GM12878 (cell line): ENCODE data around the gene STK16. TPM values are rescaled to one million over a fixed set of nuclear protein-coding genes. Genes with fewer than 3 reads are reported as not detected.
A peak's percentile ranks its signal among the peaks of the same experiment; 100 is the strongest.

ENCODE experiments used
- ATAC-seq: fragments of 200-7000 bp; cut with Tn5 transposase; 3 replicates; pipeline ENCODE4 v1.9.1; 2020; ENCODE audit warnings: mild to moderate bottlenecking, moderate library complexity
- BruUV-seq: library from RNA; stranded (reverse); fragments of 400-500 nt; replicated peaks from 2 replicates; lab custom pipeline; 2021; lab: Mats Ljungman, UMichigan
- CTCF ChIA-PET: fragments of 300-600 bp; sonication (Branson Sonifier 250); formaldehyde crosslinking; extraction: SDS; loops from one replicate; lab custom pipeline; 2021; ENCODE audit warnings: inconsistent platforms; lab: Yijun Ruan, JAX
- POLR2A ChIA-PET: fragments of 350-600 bp; formaldehyde crosslinking; extraction: SDS; loops from one replicate; lab custom pipeline; 2021; ENCODE audit warnings: inconsistent platforms; lab: Charles Lee
- RAD21 ChIA-PET: fragments of 300-600 bp; sonication (Branson Sonifier 250); formaldehyde crosslinking; loops from one replicate; lab custom pipeline; 2023; ENCODE audit warnings: antibody characterized with exemption; ENCODE audit not compliant: unreplicated experiment; lab: Charles Lee
- SMC1A ChIA-PET: fragments of 300-600 bp; sonication (Branson Sonifier 250); formaldehyde crosslinking; loops from one replicate; lab custom pipeline; 2023; ENCODE audit not compliant: unreplicated experiment, uncharacterized antibody; lab: Charles Lee
- DNase-seq: peaks from one replicate; pipeline ENCODE4 v3.0.0-alpha.2; 2011; ENCODE audit warnings: low read depth, low spot score
- FAIRE-seq: peaks from 3 replicates; lab custom pipeline; 2011; peaks lifted over from hg19 to GRCh38; lab: Jason Lieb, UNC
- H2AFZ ChIP-seq: 2 replicates; pipeline ENCODE4 v1.6.0; 2011; ENCODE audit warnings: low read depth, low read length, control low read depth; ENCODE audit not compliant: control insufficient read depth
- H3K27ac ChIP-seq: 2 replicates; pipeline ENCODE4 v1.5.1; 2011; ENCODE audit warnings: control low read depth; ENCODE audit not compliant: control insufficient read depth, insufficient read depth
- H3K27me3 ChIP-seq, 2 experiments: replicated peaks in 1 of 2; 2 replicates each; pipeline versions ENCODE4 v1.6.0 to v1.6.1; 2011; ENCODE audit warnings: low read length in 1 of 2; ENCODE audit not compliant: control insufficient read depth in 2 of 2, insufficient read depth in 2 of 2
- H3K36me3 ChIP-seq, 2 experiments: 2 replicates each; pipeline ENCODE4 v1.5.1; 2011; ENCODE audit warnings: low read length in 1 of 2; ENCODE audit not compliant: control insufficient read depth in 2 of 2, insufficient read depth in 2 of 2
- H3K4me1 ChIP-seq: 2 replicates; pipeline ENCODE4 v1.6.1; 2011; ENCODE audit warnings: mild to moderate bottlenecking, low read length, moderate library complexity, mixed read lengths; ENCODE audit not compliant: control insufficient read depth, insufficient read depth
- H3K4me2 ChIP-seq: 2 replicates; pipeline ENCODE4 v1.6.0; 2011; ENCODE audit warnings: control low read depth; ENCODE audit not compliant: control insufficient read depth, insufficient read depth
- H3K4me3 ChIP-seq: fragments of 200-600 bp; sonication (generic); 2 replicates; pipeline ENCODE4 v1.5.1; 2016
- H3K79me2 ChIP-seq: 2 replicates; pipeline ENCODE4 v1.6.0; 2011; ENCODE audit warnings: low read length; ENCODE audit not compliant: control insufficient read depth, insufficient read depth
- H3K9ac ChIP-seq: 2 replicates; pipeline ENCODE4 v1.8.0; 2011; ENCODE audit warnings: low read length, control low read depth, mixed read lengths; ENCODE audit not compliant: control insufficient read depth, insufficient read depth
- H3K9me3 ChIP-seq: replicated peaks from 3 replicates; pipeline ENCODE4 v1.5.1; 2011; ENCODE audit warnings: mild to moderate bottlenecking, low read length; ENCODE audit not compliant: control insufficient read depth, insufficient read depth
- H4K20me1 ChIP-seq: 2 replicates; pipeline ENCODE4 v1.6.0; 2011; ENCODE audit not compliant: control insufficient read depth, insufficient read depth
- ASH2L ChIP-seq: fragments of 300-600, 200-600 bp; sonication (generic); IDR thresholded peaks from 2 replicates; pipeline ENCODE4 v1.6.1; 2017; ENCODE audit warnings: low read depth, mild to moderate bottlenecking, borderline replicate concordance
- HCFC1 ChIP-seq: fragments of 150-350 bp; IDR thresholded peaks from 2 replicates; pipeline ENCODE4 v1.6.1; 2014; ENCODE audit warnings: low read length
- MYB ChIP-seq: fragments of 150-350 bp; IDR thresholded peaks from 2 replicates; pipeline ENCODE4 v1.6.1; 2014; ENCODE audit warnings: mild to moderate bottlenecking, low read depth, low read length, borderline replicate concordance
- PAX5 ChIP-seq: IDR thresholded peaks from 2 replicates; pipeline ENCODE4 v1.6.1; 2011; ENCODE audit warnings: low read depth, low read length, borderline replicate concordance
- PML ChIP-seq: IDR thresholded peaks from 2 replicates; pipeline ENCODE4 v1.6.1; 2012; ENCODE audit warnings: low read length, inconsistent platforms
- STAT3 ChIP-seq: IDR thresholded peaks from 2 replicates; pipeline ENCODE4 v1.6.1; 2011; ENCODE audit warnings: low read depth, low read length, improper control_type of control experiment
- YBX1 ChIP-seq: fragments of 450-650 bp; IDR thresholded peaks from 2 replicates; pipeline ENCODE4 v1.6.1; 2016; ENCODE audit warnings: antibody characterized with exemption
- ZNF207 ChIP-seq: fragments of 450-650 bp; IDR thresholded peaks from 2 replicates; pipeline ENCODE4 v1.6.1; 2014; ENCODE audit warnings: antibody characterized with exemption, mild to moderate bottlenecking, borderline replicate concordance
- WGBS: methylation state at CpG from one replicate; pipeline ENCODE4 v1.1.6; 2016; ENCODE audit warnings: low lambda C conversion rate; ENCODE audit not compliant: insufficient replicate concordance, insufficient coverage; ENCODE audit errors: missing lambda C conversion rate; 5-methylcytosine and 5-hydroxymethylcytosine counted together
- in situ Hi-C: fragments of 300-500 bp; cut with MboI; formaldehyde crosslinking; loops from 9 replicates; pipeline ENCODE4 v1.14.3; 2018; ENCODE audit warnings: mixed read lengths
- intact Hi-C: fragments of 100-400 bp; cut with micrococcal nuclease; formaldehyde crosslinking; loops from one replicate; pipeline ENCODE4 v1.14.2; 2022; ENCODE audit not compliant: unreplicated experiment
- polyA plus RNA-seq, 11 experiments: library from polyadenylated mRNA; depleted of rRNA in 4 of 11; unstranded in 6 of 11; stranded (reverse) in 5 of 11; fragments of >200 nt; fragmentation: Nextera tagmentation in 4 of 11; fragmentation: Illumina TruSeq in 1 of 11; extraction: Ambion mirVana in 4 of 11; extraction: Trizol in 1 of 11; gene quantifications; 1 replicate in 1 of 11; 2 replicates in 10 of 11; pipeline versions ENCODE4 v1.2.1 to v1.2.3, GENCODE V29; 2011 to 2016; ENCODE audit warnings: inconsistent platforms in 2 of 11, missing spikeins in 2 of 11, low read depth in 1 of 11
- total RNA-seq, 4 experiments: library from RNA; depleted of rRNA in 3 of 4; stranded (reverse); fragments of >200 nt in 3 of 4; fragmentation: Illumina TruSeq in 1 of 4; extraction: Trizol in 1 of 4; gene quantifications; 2 replicates each; pipeline versions ENCODE4 v1.2.1 to v1.2.3, GENCODE V29; 2013 to 2021
- TF ChIP-seq, protein P1 (sequence below): fragments of 450-650 bp; IDR thresholded peaks from 2 replicates; pipeline ENCODE4 v1.6.1; 2017; ENCODE audit warnings: antibody characterized with exemption, mild to moderate bottlenecking, moderate library complexity
- TF ChIP-seq, protein P2 (sequence below): fragments of 450-650 bp; IDR thresholded peaks from 2 replicates; pipeline ENCODE4 v1.6.1; 2016; ENCODE audit warnings: mild to moderate bottlenecking, moderate library complexity, borderline replicate concordance
- TF ChIP-seq, protein P3 (sequence below): IDR thresholded peaks from 2 replicates; pipeline ENCODE4 v1.6.1; 2012; ENCODE audit warnings: improper control_type of control experiment, low read depth, low read length; ENCODE audit not compliant: insufficient replicate concordance

Gene STK16
- total and polyA plus RNA-seq, 10 of the 15 experiments (the other 5 are each of a cell fraction or from before 2014, with no cell fraction given): 4.3 to 50.1 (median 17.9) TPM

DNA sequence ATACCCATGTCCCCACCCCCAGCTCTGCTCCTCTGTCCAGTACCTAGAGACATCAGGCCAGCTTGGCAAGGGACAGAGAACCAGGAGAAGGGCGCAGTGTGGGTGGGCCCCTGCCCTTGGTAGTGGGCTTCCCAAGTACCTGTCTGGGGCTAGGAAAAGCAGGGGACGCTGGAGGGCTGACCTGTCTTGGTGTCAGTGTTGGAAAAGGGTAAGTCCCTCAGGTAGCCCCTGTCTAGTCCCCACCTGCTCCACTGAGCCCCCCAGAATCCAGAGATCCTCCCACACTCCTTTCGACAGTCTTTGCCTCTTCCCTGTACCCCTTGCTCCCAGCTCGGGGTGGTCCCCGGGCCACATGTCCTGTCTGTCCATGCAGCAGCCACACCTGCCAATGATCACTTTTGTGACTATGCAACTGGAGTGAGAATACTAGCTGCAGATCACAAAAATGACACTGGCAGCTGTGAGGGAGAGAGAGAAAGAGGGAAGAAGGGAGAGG is 48.5 kb downstream of the STK16 start:
- ChIA-PET RAD21 (interaction anchor here (1.5 to 6.5 kb wide), 8 partner anchors 15 to 220 kb away, joined by 4 to 78 read pairs (median 16); partner anchors contain the start of genes CNPPD1, DNAJB2, DNPEP and NHEJ1), CTCF (interaction anchor here (0.7 to 10.9 kb wide), 14 partner anchors 15 to 686 kb away, joined by 3 to 257 read pairs (median 14); partner anchors contain the start of genes ABCB6, ANKZF1, ATG9A and CNPPD1), POLR2A (interaction anchor here (1.3 to 3.7 kb wide), 3 partner anchors 13 to 134 kb away, joined by 6 to 22 read pairs (median 15); partner anchors contain the start of gene NHEJ1), SMC1A (interaction anchor here (0.8 to 6.0 kb wide), 5 partner anchors 14 to 135 kb away, joined by 3 to 96 read pairs (median 20); partner anchors contain the start of genes DNAJB2, NHEJ1 and SLC23A3)
- H3K4me3 ChIP-seq: no peak overlapping the region
- H3K27ac ChIP-seq: no peak overlapping the region
- no peak overlapping the region for H3K4me2 ChIP-seq
- no peak for DNase-seq
- H3K9me3 ChIP-seq: no peaks in the 10 kb centered on the region
- peaks cover 0 to 3% of the 10 kb centered on the region in 2 experiments; a peak in 2 of 4 replicates for H3K27me3 ChIP-seq
- no peak for ATAC-seq
- 65% methylated on average over 5 of the region's 5 CpGs for WGBS
- H3K79me2 ChIP-seq: no peaks in the 10 kb centered on the region
- no peaks in the 10 kb centered on the region for H3K36me3 ChIP-seq
- H3K9ac ChIP-seq: no peak overlapping the region
- H4K20me1 ChIP-seq: no peaks in the 10 kb centered on the region
- in situ Hi-C loops: no loop called here
- peaks cover 8% of the 10 kb centered on the region for H3K4me1 ChIP-seq
- FAIRE-seq: no peak
- BruUV-seq: no TSS peak
- peak overlapping the region; percentile 93 for H2AFZ ChIP-seq
- intact Hi-C loops: loop anchor here (2.0 kb wide), 1 partner anchor 75 kb away; the partner anchor contains the start of gene ABCB6
- TF ChIP-seq MYB (no peak), ZNF207 (no peak), STAT3 (no peak), ASH2L (no peak), HCFC1 (no peak), PAX5 (no peak), YBX1 (no peak), PML (no peak)
- TF ChIP-seq, protein P1, sequence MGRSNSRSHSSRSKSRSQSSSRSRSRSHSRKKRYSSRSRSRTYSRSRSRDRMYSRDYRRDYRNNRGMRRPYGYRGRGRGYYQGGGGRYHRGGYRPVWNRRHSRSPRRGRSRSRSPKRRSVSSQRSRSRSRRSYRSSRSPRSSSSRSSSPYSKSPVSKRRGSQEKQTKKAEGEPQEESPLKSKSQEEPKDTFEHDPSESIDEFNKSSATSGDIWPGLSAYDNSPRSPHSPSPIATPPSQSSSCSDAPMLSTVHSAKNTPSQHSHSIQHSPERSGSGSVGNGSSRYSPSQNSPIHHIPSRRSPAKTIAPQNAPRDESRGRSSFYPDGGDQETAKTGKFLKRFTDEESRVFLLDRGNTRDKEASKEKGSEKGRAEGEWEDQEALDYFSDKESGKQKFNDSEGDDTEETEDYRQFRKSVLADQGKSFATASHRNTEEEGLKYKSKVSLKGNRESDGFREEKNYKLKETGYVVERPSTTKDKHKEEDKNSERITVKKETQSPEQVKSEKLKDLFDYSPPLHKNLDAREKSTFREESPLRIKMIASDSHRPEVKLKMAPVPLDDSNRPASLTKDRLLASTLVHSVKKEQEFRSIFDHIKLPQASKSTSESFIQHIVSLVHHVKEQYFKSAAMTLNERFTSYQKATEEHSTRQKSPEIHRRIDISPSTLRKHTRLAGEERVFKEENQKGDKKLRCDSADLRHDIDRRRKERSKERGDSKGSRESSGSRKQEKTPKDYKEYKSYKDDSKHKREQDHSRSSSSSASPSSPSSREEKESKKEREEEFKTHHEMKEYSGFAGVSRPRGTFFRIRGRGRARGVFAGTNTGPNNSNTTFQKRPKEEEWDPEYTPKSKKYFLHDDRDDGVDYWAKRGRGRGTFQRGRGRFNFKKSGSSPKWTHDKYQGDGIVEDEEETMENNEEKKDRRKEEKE: no peak
- TF ChIP-seq, protein P2, sequence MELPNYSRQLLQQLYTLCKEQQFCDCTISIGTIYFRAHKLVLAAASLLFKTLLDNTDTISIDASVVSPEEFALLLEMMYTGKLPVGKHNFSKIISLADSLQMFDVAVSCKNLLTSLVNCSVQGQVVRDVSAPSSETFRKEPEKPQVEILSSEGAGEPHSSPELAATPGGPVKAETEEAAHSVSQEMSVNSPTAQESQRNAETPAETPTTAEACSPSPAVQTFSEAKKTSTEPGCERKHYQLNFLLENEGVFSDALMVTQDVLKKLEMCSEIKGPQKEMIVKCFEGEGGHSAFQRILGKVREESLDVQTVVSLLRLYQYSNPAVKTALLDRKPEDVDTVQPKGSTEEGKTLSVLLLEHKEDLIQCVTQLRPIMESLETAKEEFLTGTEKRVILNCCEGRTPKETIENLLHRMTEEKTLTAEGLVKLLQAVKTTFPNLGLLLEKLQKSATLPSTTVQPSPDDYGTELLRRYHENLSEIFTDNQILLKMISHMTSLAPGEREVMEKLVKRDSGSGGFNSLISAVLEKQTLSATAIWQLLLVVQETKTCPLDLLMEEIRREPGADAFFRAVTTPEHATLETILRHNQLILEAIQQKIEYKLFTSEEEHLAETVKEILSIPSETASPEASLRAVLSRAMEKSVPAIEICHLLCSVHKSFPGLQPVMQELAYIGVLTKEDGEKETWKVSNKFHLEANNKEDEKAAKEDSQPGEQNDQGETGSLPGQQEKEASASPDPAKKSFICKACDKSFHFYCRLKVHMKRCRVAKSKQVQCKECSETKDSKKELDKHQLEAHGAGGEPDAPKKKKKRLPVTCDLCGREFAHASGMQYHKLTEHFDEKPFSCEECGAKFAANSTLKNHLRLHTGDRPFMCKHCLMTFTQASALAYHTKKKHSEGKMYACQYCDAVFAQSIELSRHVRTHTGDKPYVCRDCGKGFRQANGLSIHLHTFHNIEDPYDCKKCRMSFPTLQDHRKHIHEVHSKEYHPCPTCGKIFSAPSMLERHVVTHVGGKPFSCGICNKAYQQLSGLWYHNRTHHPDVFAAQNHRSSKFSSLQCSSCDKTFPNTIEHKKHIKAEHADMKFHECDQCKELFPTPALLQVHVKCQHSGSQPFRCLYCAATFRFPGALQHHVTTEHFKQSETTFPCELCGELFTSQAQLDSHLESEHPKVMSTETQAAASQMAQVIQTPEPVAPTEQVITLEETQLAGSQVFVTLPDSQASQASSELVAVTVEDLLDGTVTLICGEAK: no peak
- TF ChIP-seq, protein P3, sequence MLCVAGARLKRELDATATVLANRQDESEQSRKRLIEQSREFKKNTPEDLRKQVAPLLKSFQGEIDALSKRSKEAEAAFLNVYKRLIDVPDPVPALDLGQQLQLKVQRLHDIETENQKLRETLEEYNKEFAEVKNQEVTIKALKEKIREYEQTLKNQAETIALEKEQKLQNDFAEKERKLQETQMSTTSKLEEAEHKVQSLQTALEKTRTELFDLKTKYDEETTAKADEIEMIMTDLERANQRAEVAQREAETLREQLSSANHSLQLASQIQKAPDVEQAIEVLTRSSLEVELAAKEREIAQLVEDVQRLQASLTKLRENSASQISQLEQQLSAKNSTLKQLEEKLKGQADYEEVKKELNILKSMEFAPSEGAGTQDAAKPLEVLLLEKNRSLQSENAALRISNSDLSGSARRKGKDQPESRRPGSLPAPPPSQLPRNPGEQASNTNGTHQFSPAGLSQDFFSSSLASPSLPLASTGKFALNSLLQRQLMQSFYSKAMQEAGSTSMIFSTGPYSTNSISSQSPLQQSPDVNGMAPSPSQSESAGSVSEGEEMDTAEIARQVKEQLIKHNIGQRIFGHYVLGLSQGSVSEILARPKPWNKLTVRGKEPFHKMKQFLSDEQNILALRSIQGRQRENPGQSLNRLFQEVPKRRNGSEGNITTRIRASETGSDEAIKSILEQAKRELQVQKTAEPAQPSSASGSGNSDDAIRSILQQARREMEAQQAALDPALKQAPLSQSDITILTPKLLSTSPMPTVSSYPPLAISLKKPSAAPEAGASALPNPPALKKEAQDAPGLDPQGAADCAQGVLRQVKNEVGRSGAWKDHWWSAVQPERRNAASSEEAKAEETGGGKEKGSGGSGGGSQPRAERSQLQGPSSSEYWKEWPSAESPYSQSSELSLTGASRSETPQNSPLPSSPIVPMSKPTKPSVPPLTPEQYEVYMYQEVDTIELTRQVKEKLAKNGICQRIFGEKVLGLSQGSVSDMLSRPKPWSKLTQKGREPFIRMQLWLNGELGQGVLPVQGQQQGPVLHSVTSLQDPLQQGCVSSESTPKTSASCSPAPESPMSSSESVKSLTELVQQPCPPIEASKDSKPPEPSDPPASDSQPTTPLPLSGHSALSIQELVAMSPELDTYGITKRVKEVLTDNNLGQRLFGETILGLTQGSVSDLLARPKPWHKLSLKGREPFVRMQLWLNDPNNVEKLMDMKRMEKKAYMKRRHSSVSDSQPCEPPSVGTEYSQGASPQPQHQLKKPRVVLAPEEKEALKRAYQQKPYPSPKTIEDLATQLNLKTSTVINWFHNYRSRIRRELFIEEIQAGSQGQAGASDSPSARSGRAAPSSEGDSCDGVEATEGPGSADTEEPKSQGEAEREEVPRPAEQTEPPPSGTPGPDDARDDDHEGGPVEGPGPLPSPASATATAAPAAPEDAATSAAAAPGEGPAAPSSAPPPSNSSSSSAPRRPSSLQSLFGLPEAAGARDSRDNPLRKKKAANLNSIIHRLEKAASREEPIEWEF: no peak
